ENCODE measurements around the gene SDHA. TPM values are rescaled to one million over a fixed set of nuclear protein-coding genes. Genes with fewer than 3 reads are reported as not detected.

The SDHA gene
- total and polyA plus RNA-seq, 9 of the 15 experiments (the other 6 are each of a cell fraction or from before 2014, with no cell fraction given) = 82.9 to 191 (median 130) TPM

GRCh38 chr5:305459-305858 is 87.3 kb downstream of the SDHA start:
- Histone ChIP-seq H3K9me1 (ENCODE audit: control insufficient read depth, insufficient read depth, low read length) (peaks cover 3% of the 10 kb centered on the region), H3K36me3 (ENCODE audit: control insufficient read depth, insufficient read depth, low read length) (peaks cover 52% of the 10 kb centered on the region; the same call in 2 of the 3 replicates), H3K4me2 (ENCODE audit: insufficient read depth, low read length) (no peak overlapping the region), H3K9me3 (replicated peaks; ENCODE audit: control insufficient read depth, insufficient read depth, low read depth, low read length) (no peaks in the 10 kb centered on the region), H3K27ac (ENCODE audit: extremely low read depth, low read depth, low read length) (no peak overlapping the region), H4K20me1 (replicated peaks; ENCODE audit: control insufficient read depth, insufficient read depth, low read length) (peaks cover 29% of the 10 kb centered on the region), H3K4me1 (replicated peaks in 1 of 2; ENCODE audit: control insufficient read depth in 2 of 2, insufficient read depth in 2 of 2, low read length in 2 of 2) (peaks cover 0 to 5% of the 10 kb centered on the region in 2 experiments; a peak in 1 of 5 replicates), H3K79me2 (ENCODE audit: control insufficient read depth, insufficient read depth, low read length) (peaks cover 3% of the 10 kb centered on the region), H2AFZ (ENCODE audit: low read depth, low read length) (no peak overlapping the region), H3K9ac (ENCODE audit: insufficient read depth in 1 of 2, low read depth in 2 of 2, low read length in 2 of 2) (peak overlapping the region in 1 of 2 experiments; percentile 35; a peak in 1 of 4 replicates), H3K27me3 (ENCODE audit: control insufficient read depth in 2 of 2, insufficient read depth in 2 of 2, low read length in 2 of 2) (no peaks in the 10 kb centered on the region), H3K4me3 (no peak overlapping the region)
- FAIRE-seq (no peak), ATAC-seq (no peak), DNase-seq (ENCODE audit: extremely low read depth in 1 of 4, low spot score in 3 of 4) (no peak)
- in situ Hi-C loops (cut with MboI) (no loop called here), intact Hi-C loops (cut with micrococcal nuclease) (no loop called here)
- ChIA-PET POLR2A (no interaction called here), CTCF (ENCODE audit: low intra/inter-chr PET ratio) (no interaction called here)
- 97% methylated on average over 14 of the region's 14 CpGs for WGBS (ENCODE audit: insufficient coverage, low coverage, missing lambda C conversion rate)
- TF ChIP-seq SIN3B (IDR thresholded peaks at IDR 0.05; ENCODE audit: low read depth) = no peak
- TF ChIP-seq CBX1 (IDR thresholded peaks at IDR 0.05; ENCODE audit: low read depth) = no peak
- TF ChIP-seq DIDO1 (tag; IDR thresholded peaks at IDR 0.05; ENCODE audit: low read depth) = no peak
- no peak for TF ChIP-seq ATF1 (CRISPR knock-in tag; IDR thresholded peaks at IDR 0.05)
- TF ChIP-seq ATF1 (tag; IDR thresholded peaks at IDR 0.05) = no peak
- TF ChIP-seq HNRNPL (IDR thresholded peaks at IDR 0.05; ENCODE audit: low read depth, low read length) = no peak
- TF ChIP-seq ZNF316 (IDR thresholded peaks at IDR 0.05) = no peak
- no peak for TF ChIP-seq SLC30A9 (CRISPR knock-in tag; IDR thresholded peaks at IDR 0.05)
- no peak for TF ChIP-seq POLR3A (IDR thresholded peaks at IDR 0.05; ENCODE audit: borderline replicate concordance, extremely low read depth, insufficient read depth, insufficient read length)
- TF ChIP-seq CREB5 (CRISPR knock-in tag; IDR thresholded peaks at IDR 0.05) = no peak
- no peak for TF ChIP-seq ZSCAN32 (CRISPR knock-in tag; IDR thresholded peaks at IDR 0.05)
- TF ChIP-seq LCOR (CRISPR knock-in tag; IDR thresholded peaks at IDR 0.05) = no peak
- TF ChIP-seq HSF4 (CRISPR knock-in tag; IDR thresholded peaks at IDR 0.05; ENCODE audit: borderline replicate concordance) = no peak
- no peak for TF ChIP-seq MAFG (tag; conservative IDR thresholded peaks at IDR 0.05)
- no TSS peak for BruUV-seq (replicated peaks)

All from K562 (cell line).